Tibial nerve (tissue), 4 donors: ENCODE results near the gene VWCE. TPM values are rescaled to one million over a fixed set of nuclear protein-coding genes. Genes with fewer than 3 reads are reported as not detected.

ENCODE experiments used
- DNase-seq, 2 donors: peaks; one replicate each; pipeline ENCODE4 v3.0.0-alpha.2; 2019; ENCODE audit warnings: low spot score in 2 of 2
- H3K27ac ChIP-seq, 4 donors: fragments of 200-600 bp; sonication (generic) in 3 of 4; one replicate each; pipeline ENCODE4 v1.5.1; 2017 to 2019; ENCODE audit warnings: mild to moderate bottlenecking in 1 of 4
- H3K27me3 ChIP-seq, 2 donors: fragments of 200-600 bp; sonication (generic) in 1 of 2; one replicate each; pipeline versions ENCODE4 v1.5.1 to v1.6.0; 2017 to 2019
- H3K36me3 ChIP-seq, 3 donors: fragments of 200-600 bp; sonication (generic); one replicate each; pipeline ENCODE4 v1.5.1; 2018 to 2019
- H3K4me1 ChIP-seq, 4 donors: fragments of 200-600 bp; sonication (generic) in 3 of 4; one replicate each; pipeline ENCODE4 v1.5.1; 2017 to 2019
- H3K4me3 ChIP-seq, 4 donors: fragments of 200-600 bp; sonication (generic) in 3 of 4; one replicate each; pipeline ENCODE4 v1.5.1; 2017 to 2019; ENCODE audit warnings: mild to moderate bottlenecking in 1 of 4, moderate library complexity in 1 of 4
- H3K9me3 ChIP-seq, 4 donors: fragments of 200-600 bp; sonication (generic) in 3 of 4; one replicate each; pipeline ENCODE4 v1.5.1; 2017 to 2019
- EP300 ChIP-seq, 2 donors: sonication (generic); formaldehyde crosslinking; IDR thresholded peaks; one replicate each; pipeline ENCODE4 v1.6.1; 2017; ENCODE audit warnings: antibody characterized with exemption in 2 of 2, mild to moderate bottlenecking in 1 of 2
- POLR2A ChIP-seq, 2 donors: fragments of 450-650 bp; IDR thresholded peaks; one replicate each; pipeline ENCODE4 v1.6.1; 2017; ENCODE audit warnings: antibody characterized with exemption in 2 of 2, mild to moderate bottlenecking in 2 of 2, moderate library complexity in 2 of 2
- WGBS, 2 donors: methylation state at CpG; one replicate each; pipeline ENCODE4 v1.1.5; 2018; 5-methylcytosine and 5-hydroxymethylcytosine counted together
- total RNA-seq, 4 donors: library from RNA; depleted of rRNA; stranded (reverse); fragments of >200 nt; gene quantifications; one replicate each; pipeline ENCODE4 v1.1.0, GENCODE V29; 2016
- TF ChIP-seq, protein P1 (sequence below), 5 experiments: fragments of 200-600 bp in 3 of 5; fragments of 450-650 bp in 2 of 5; sonication (generic) in 3 of 5; IDR thresholded peaks; one replicate each; pipeline ENCODE4 v1.5.1; 2016 to 2019; ENCODE audit warnings: antibody characterized with exemption in 5 of 5, mild to moderate bottlenecking in 3 of 5, moderate library complexity in 2 of 5

The VWCE gene
- total RNA-seq, 4 donors from 2014 or later = 1.3 to 6.3 (median 4.3) TPM

DNA sequence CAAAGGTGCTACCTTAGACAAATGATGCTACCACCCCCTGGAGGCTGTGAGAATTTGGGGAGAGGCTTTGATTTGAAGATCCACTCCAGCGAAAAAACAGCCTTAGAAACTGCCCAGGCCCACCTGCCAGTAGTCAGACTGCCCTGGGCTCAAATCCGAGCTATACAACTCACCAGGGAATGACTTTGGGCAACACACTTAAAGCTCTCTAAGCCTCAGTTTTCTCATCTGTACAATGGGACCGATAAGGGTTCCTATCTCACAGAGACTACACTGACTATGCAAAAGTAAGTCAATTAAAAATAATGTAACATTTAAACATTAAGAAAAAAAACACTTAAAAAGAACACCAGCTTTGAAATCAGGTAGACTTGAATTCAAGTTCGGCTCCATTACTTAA is 19.9 kb downstream of the VWCE start:
- Histone ChIP-seq H3K27me3 (no peaks in the 10 kb centered on the region), H3K36me3 (no peaks in the 10 kb centered on the region), H3K9me3 (no peaks in the 10 kb centered on the region), H3K4me3 (no peak overlapping the region), H3K27ac (no peak overlapping the region), H3K4me1 (no peaks in the 10 kb centered on the region)
- TF ChIP-seq, protein P1, sequence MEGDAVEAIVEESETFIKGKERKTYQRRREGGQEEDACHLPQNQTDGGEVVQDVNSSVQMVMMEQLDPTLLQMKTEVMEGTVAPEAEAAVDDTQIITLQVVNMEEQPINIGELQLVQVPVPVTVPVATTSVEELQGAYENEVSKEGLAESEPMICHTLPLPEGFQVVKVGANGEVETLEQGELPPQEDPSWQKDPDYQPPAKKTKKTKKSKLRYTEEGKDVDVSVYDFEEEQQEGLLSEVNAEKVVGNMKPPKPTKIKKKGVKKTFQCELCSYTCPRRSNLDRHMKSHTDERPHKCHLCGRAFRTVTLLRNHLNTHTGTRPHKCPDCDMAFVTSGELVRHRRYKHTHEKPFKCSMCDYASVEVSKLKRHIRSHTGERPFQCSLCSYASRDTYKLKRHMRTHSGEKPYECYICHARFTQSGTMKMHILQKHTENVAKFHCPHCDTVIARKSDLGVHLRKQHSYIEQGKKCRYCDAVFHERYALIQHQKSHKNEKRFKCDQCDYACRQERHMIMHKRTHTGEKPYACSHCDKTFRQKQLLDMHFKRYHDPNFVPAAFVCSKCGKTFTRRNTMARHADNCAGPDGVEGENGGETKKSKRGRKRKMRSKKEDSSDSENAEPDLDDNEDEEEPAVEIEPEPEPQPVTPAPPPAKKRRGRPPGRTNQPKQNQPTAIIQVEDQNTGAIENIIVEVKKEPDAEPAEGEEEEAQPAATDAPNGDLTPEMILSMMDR (IDR thresholded peaks at IDR 0.05) = no peak
- TF ChIP-seq EP300 (IDR thresholded peaks at IDR 0.05) (no peak), POLR2A (IDR thresholded peaks at IDR 0.05) (no peak)
- DNase-seq = no peak
- 92 to 94% methylated on average over 4 of the region's 4 CpGs for WGBS, 2 donors

DNA sequence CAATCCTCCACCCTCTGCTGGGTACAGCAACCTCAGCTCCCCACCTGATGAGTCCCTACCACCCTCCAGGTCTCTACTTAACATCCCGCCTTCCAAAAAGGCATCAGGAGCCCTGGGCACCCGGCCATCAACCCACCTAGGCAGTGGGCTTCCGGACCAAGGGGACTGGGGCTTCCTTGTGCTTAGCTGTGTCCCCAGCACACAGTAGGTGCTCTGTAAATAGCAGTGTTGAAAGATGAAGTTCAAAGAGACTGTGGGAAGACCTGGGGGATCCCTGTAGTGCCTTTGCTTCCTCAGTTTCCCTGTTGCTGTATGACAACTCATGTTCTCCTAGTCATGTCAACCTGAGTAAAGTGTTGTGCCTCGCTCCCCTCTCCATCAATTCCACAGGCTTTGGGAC is 21.0 kb downstream of the VWCE start:
- H3K9me3 ChIP-seq = no peaks in the 10 kb centered on the region
- no peak for DNase-seq
- no peaks in the 10 kb centered on the region for H3K27me3 ChIP-seq
- H3K27ac ChIP-seq = no peak overlapping the region
- no peaks in the 10 kb centered on the region for H3K4me1 ChIP-seq
- WGBS, 2 donors = 96 to 98% methylated on average over 4 of the region's 4 CpGs
- H3K4me3 ChIP-seq = no peak overlapping the region
- no peaks in the 10 kb centered on the region for H3K36me3 ChIP-seq
- TF ChIP-seq EP300 (IDR thresholded peaks at IDR 0.05) = no peak
- TF ChIP-seq, protein P1 (IDR thresholded peaks at IDR 0.05) = no peak
- TF ChIP-seq POLR2A (IDR thresholded peaks at IDR 0.05) = no peak

DNA sequence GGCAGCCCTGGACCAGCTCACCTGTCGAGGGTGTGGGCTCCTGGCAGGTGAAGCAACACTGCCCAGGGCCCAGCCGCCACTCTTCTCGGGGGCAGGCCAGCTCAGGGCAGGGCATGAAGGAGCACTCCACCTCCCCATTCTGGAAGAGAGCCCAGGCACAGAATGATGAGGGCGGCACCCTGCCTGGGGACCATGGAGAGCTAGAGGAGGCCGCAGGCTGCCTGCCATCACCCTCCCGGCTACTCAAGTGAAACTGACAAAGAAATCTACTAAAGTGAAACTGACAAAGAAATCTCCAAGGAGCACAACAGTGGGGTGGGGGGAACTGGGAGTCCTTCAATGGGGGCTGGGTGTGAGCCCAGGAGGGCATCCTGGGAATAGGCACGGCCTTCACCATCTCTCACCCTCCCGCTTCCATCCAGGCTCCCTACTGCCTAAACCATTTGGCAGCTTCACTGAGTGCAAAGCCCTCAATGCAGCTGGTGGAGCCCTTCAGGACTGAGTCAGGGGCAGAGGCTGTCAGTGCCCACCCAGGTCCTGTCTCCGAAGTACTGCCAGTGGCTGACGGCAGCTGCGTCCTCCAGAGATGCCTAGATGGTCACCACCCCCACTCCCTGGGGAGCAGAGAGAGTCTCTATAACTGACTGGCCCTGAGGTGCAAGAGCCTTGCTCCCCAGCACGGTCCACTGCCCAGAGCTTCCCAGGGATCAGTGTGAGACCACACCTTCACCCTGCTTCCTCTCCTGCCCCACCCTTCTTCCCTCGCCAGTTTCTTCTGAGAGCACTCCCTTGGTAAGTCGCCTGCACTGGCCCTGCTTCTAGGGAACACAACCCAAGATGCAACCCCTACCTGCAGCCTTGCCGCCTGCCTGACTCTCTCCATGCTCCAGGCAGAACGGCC is 21.7 kb downstream of the VWCE start:
- Histone ChIP-seq H3K27ac (no peak overlapping the region), H3K4me3 (no peak overlapping the region), H3K4me1 (no peaks in the 10 kb centered on the region), H3K36me3 (no peaks in the 10 kb centered on the region), H3K27me3 (no peaks in the 10 kb centered on the region), H3K9me3 (no peaks in the 10 kb centered on the region)
- TF ChIP-seq EP300 (IDR thresholded peaks at IDR 0.05) (no peak), POLR2A (IDR thresholded peaks at IDR 0.05) (no peak)
- TF ChIP-seq, protein P1 (IDR thresholded peaks at IDR 0.05) = no peak
- 75 to 79% methylated on average over 15 of the region's 16 CpGs for WGBS, 2 donors
- DNase-seq = no peak

DNA sequence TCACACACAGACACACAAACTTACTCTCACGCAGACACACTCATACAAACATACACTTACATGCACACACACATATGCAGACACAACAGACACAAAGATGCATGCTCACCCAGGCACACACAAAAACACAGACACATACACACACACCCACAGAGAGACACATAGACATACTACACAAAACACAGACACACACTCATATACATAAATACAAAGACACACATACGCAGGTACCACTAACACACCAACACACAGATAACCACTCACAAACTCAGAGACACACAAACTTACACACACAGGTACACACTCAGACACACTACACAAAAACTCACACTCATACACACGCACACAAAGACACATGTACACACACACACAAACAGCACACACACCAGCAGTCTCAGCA is 22.4 kb downstream of the VWCE start:
- WGBS, 2 donors = 92 to 97% methylated on average over 3 of the region's 3 CpGs
- Histone ChIP-seq H3K27ac (no peak overlapping the region), H3K4me1 (no peaks in the 10 kb centered on the region), H3K36me3 (no peaks in the 10 kb centered on the region), H3K4me3 (no peak overlapping the region), H3K27me3 (no peaks in the 10 kb centered on the region), H3K9me3 (no peaks in the 10 kb centered on the region)
- DNase-seq = no peak
- TF ChIP-seq POLR2A (IDR thresholded peaks at IDR 0.05) = no peak
- no peak for TF ChIP-seq EP300 (IDR thresholded peaks at IDR 0.05)
- TF ChIP-seq, protein P1 (IDR thresholded peaks at IDR 0.05) = no peak

DNA sequence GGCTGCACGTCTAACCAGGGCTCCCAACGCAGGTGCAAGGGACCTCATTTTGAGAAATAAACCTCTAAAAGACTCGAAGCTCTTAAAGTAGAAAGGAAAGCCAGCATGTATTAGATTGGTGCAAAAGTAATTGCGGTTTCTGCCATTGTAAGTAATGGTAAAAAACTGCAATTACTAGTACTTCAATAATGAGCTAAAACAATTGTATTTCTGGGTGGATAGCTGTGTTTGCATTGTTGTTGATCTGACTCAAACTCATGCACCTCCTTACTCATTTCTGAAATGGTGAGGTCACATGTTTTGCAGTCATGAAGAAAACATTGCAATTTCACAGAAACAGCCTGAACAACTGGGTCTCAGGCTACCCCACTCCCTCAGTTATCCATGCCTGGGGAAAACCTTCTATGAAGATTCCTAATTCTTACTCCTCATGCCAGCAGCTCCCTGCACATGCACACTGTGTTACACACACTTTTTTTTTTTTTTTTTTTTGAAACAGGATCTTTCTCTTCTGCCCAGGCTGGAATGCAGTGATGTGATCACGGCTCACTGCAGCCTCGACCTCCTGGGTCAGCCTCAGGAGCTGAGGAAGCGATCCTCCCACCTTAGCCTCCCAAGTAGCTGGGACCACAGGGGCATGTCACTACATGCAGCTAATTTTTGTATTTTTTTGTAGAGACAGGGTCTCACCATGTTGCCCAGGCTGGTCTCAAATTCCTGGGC is 24.6 kb downstream of the VWCE start:
- 84 to 87% methylated on average over 7 of the region's 7 CpGs for WGBS, 2 donors
- no peak for DNase-seq
- TF ChIP-seq, protein P1 (IDR thresholded peaks at IDR 0.05) = no peak

More for the DNA sequence above, 24.6 kb downstream of the VWCE start:
- Histone ChIP-seq H3K4me1 (no peaks in the 10 kb centered on the region), H3K4me3 (no peak overlapping the region), H3K27me3 (no peaks in the 10 kb centered on the region), H3K36me3 (no peaks in the 10 kb centered on the region), H3K9me3 (no peaks in the 10 kb centered on the region), H3K27ac (no peak overlapping the region)
